Ishikawa (cell line): Measurements from ENCODE around the gene EXOC6.

ENCODE experiments used
- EGR1 ChIP-seq: IDR thresholded peaks from 2 replicates; pipeline ENCODE4 v1.6.1; 2012
- EP300 ChIP-seq: IDR thresholded peaks from 2 replicates; pipeline ENCODE4 v1.6.1; 2012; ENCODE audit warnings: borderline replicate concordance
- RAD21 ChIP-seq: IDR thresholded peaks from 2 replicates; pipeline ENCODE4 v1.6.1; 2012; ENCODE audit warnings: low read depth
- TAF1 ChIP-seq: IDR thresholded peaks from 2 replicates; pipeline ENCODE4 v1.6.1; 2012; ENCODE audit warnings: low read depth, mild to moderate bottlenecking
- TCF12 ChIP-seq: IDR thresholded peaks from 2 replicates; pipeline ENCODE4 v1.6.1; 2012; ENCODE audit warnings: low read depth
- YY1 ChIP-seq: IDR thresholded peaks from 2 replicates; pipeline ENCODE4 v1.6.1; 2012; ENCODE audit warnings: low read depth

DNA sequence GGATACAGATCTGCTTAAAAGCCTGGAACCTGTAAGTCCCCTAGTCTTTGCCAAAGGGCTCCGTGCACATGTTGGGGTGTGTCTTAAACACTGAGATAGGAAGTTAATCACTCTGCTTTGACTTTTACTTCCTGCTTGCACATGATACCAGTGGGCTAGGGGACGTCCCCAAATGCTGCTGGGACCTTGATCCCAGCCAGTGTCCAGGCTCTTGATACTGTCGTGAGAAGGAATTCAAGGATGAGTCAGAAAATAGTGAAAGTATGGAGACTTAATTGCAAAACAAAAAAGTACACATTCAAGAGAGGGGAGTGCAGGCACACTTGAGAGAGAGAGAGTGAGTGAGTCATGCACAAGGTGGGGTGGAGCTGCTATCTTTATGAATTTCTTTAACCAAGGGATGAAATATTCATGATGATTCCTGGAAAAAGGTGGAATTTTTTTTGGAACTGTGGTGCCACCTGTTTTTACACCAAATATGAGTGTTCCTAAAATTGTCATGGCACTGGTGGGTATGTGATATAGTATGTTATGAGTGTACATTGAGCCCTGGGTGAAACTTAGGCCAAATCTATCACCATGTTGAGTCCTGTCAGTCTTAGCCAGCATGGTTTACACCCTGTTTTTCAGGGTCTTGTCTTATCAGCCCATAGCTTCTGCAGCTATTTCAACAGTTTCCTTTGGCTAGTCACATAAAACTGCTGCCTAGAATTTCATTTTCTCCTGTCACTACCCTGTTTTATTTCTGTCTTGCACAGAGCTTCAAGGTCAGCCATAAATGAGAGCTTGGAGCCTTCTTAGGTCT lies 123.9 kb downstream of the EXOC6 start:
- TF ChIP-seq TCF12 = no peak
- no peak for TF ChIP-seq EP300
- no peak for TF ChIP-seq TAF1
- TF ChIP-seq YY1 = no peak
- no peak for TF ChIP-seq RAD21
- no peak for TF ChIP-seq EGR1
